PFSK-1 (cell line): ENCODE data around the gene RXFP1. TPM values are rescaled to one million over a fixed set of nuclear protein-coding genes. Genes with fewer than 3 reads are reported as not detected.

Source experiments
- FOXP2 ChIP-seq: optimal IDR thresholded peaks from 2 replicates; pipeline ENCODE3; 2011; ENCODE audit warnings: borderline replicate concordance, control low read depth, inconsistent platforms; ENCODE audit not compliant: insufficient read depth; ENCODE audit errors: extremely low read length, extremely low read depth
- POLR2AphosphoS5 ChIP-seq: IDR thresholded peaks from 2 replicates; pipeline ENCODE4 v1.6.1; 2012; ENCODE audit warnings: low read depth, mild to moderate bottlenecking, control low read depth, low read length, moderate library complexity
- REST ChIP-seq, 2 experiments: IDR thresholded peaks; 2 replicates each; pipeline versions ENCODE4 v1.6.1 to v1.8.0; 2011 to 2012; ENCODE audit warnings: low read depth in 2 of 2, low read length in 2 of 2, control low read depth in 1 of 2, inconsistent platforms in 1 of 2, mild to moderate bottlenecking in 1 of 2, moderate library complexity in 1 of 2; ENCODE audit not compliant: insufficient read depth in 1 of 2
- SIN3A ChIP-seq: IDR thresholded peaks from 2 replicates; pipeline ENCODE4 v1.6.1; 2012; ENCODE audit warnings: mild to moderate bottlenecking, low read length, moderate library complexity, borderline replicate concordance; ENCODE audit not compliant: insufficient read depth
- TAF1 ChIP-seq: IDR thresholded peaks from 2 replicates; pipeline ENCODE4 v1.6.1; 2012; ENCODE audit warnings: low read length, control low read depth, borderline replicate concordance; ENCODE audit not compliant: insufficient read depth
- polyA plus RNA-seq: library from polyadenylated mRNA; unstranded; fragments of >200 nt; gene quantifications from one replicate; pipeline ENCODE4 v1.2.1, GENCODE V29; 2012; ENCODE audit warnings: low read depth, missing spikeins; ENCODE audit not compliant: insufficient read length

The RXFP1 gene
- not detected for polyA plus RNA-seq

DNA sequence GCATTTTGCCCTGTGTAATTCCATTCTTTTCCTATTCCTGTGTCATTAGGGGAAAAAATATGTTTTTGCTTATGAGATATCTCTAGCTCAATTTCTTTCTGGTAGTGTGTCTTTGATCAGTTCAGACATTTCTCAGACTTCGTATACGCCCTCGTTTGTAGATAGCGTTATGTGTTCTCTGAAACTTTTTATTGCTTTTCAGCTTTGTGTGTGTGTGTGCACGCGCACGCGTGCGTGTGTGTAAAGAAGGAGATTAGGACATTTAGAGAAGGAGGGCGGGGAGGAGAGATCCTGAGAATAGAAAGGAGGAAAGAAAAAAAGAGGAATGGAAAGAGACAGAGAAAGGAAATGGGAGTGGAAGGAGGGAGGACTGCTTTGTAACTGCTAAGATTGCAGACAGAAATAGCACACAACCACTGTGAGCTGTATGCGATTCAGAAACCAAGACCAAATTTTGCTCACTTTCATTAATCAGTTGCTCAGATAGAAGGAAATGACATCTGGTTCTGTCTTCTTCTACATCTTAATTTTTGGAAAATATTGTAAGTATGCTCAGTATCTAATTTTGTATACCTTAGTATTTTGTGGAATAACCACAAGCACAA is at the start of gene RXFP1:
Gene RXFP1 (plus strand): TSS at position 399 of the 605 bp plus-strand sequence. CDS start 95 bp downstream, at position 494.
- TF ChIP-seq POLR2AphosphoS5 (no peak), SIN3A (no peak), TAF1 (no peak)

- TF ChIP-seq POLR2AphosphoS5, result no peak
- TF ChIP-seq REST (IDR thresholded peaks at IDR 0.05; ENCODE audit: insufficient read depth in 1 of 2, low read depth in 2 of 2, low read length in 2 of 2), result no peak
- no peak for TF ChIP-seq FOXP2
- TF ChIP-seq TAF1, result no peak
- TF ChIP-seq SIN3A, result no peak
Measured at GRCh38 chr4:158481811-158482210, 39.9 kb upstream of the RXFP1 start.

- no peak for TF ChIP-seq FOXP2
- TF ChIP-seq TAF1, result no peak
- TF ChIP-seq SIN3A, result no peak
- no peak for TF ChIP-seq REST (IDR thresholded peaks at IDR 0.05; ENCODE audit: insufficient read depth in 1 of 2, low read depth in 2 of 2, low read length in 2 of 2)
- TF ChIP-seq POLR2AphosphoS5, result no peak
Measured at GRCh38 chr4:158484173-158484885, 37.4 kb upstream of the RXFP1 start.

DNA sequence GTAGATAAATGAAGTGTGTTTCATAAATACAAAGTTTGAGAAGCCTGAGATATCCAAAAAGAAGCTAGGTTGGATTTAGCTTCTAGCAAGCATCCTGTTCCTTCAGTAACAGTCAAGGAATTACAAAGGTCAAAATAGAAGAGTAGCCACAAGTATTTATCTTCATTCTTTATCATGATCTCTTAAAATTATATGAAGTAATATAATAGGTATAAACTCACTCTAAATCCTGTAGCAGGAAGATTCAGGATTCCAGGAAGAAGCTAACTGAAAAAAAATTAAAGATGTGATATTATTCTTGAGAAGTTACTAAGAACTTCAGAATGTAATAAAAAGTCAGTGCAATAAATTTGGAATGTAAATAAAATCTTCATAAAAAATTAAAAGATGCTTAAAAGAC is 31.1 kb upstream of the RXFP1 start:
- TF ChIP-seq POLR2AphosphoS5, result no peak
- TF ChIP-seq SIN3A, result no peak
- no peak for TF ChIP-seq REST (IDR thresholded peaks at IDR 0.05; ENCODE audit: insufficient read depth in 1 of 2, low read depth in 2 of 2, low read length in 2 of 2)
- TF ChIP-seq FOXP2, result no peak
- TF ChIP-seq TAF1, result no peak

- no peak for TF ChIP-seq TAF1
- TF ChIP-seq SIN3A, result no peak
- TF ChIP-seq FOXP2, result no peak
- no peak for TF ChIP-seq POLR2AphosphoS5
- no peak for TF ChIP-seq REST (IDR thresholded peaks at IDR 0.05; ENCODE audit: insufficient read depth in 1 of 2, low read depth in 2 of 2, low read length in 2 of 2)
Measured at GRCh38 chr4:158492391-158492790, 29.3 kb upstream of the RXFP1 start.
